ENCODE measurements around the gene ZBTB20. TPM values are rescaled to one million over a fixed set of nuclear protein-coding genes. Genes with fewer than 3 reads are reported as not detected.

ZBTB20 gene
- polyA plus RNA-seq, 4 donors = 0.27 to 2.2 (median 1.3) TPM

DNA sequence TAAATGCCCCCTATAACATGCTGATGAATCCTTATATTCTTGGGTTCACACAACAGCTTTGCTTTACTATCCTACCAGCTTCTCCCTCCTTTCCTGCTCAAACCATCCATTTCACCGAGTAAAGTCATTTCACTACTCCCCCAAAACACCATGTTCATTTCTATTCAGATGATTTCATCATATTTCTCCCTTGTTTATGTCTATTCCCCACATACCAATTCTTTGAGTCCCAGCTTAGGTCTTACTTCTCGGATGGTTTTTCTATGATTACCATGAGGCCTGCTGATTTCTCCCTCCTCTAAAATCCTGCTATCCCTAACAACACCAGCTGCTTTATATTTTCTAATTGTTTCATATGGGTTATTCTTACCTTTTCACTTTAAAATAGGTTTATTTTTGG is 621.8 kb downstream of the ZBTB20 start:
- no peak overlapping the region for H3K4me3 ChIP-seq (ENCODE audit: low read depth in 1 of 3, low read length in 3 of 3)
- H3K36me3 ChIP-seq (ENCODE audit: control insufficient read depth in 3 of 3, insufficient read depth in 2 of 3, low read depth in 1 of 3, low read length in 3 of 3) = no peaks in the 10 kb centered on the region
- no peak for FAIRE-seq
- H3K27ac ChIP-seq (ENCODE audit: low read depth in 1 of 3, low read length in 2 of 3) = no peak overlapping the region
- no peaks in the 10 kb centered on the region for H3K9me3 ChIP-seq (ENCODE audit: control insufficient read depth in 2 of 2, insufficient read depth in 1 of 2, low read depth in 1 of 2, low read length in 1 of 2)
- H3K27me3 ChIP-seq (ENCODE audit: control insufficient read depth in 3 of 3, insufficient read depth in 3 of 3, low read length in 3 of 3) = no peaks in the 10 kb centered on the region
- 93 to 94% (median 93%) methylated on average over 2 of the region's 2 CpGs for WGBS, 3 donors
- no peak for DNase-seq
- H3K4me1 ChIP-seq (ENCODE audit: control insufficient read depth in 3 of 3, insufficient read depth in 2 of 3, low read depth in 1 of 3, low read length in 2 of 3) = no peaks in the 10 kb centered on the region

GRCh38 chr3:114519415-114519814 is 627.7 kb downstream of the ZBTB20 start:
- DNase-seq = peak; percentile 26 to 84
- 18 to 26% (median 22%) methylated on average over 3 of the region's 3 CpGs for WGBS, 3 donors
- H3K4me1 ChIP-seq (ENCODE audit: control insufficient read depth in 3 of 3, insufficient read depth in 2 of 3, low read depth in 1 of 3, low read length in 2 of 3) = peaks cover 0 to 2% (median 0%) of the 10 kb centered on the region in 3 donors
- H3K9me3 ChIP-seq (ENCODE audit: control insufficient read depth in 2 of 2, insufficient read depth in 1 of 2, low read depth in 1 of 2, low read length in 1 of 2) = no peaks in the 10 kb centered on the region
- FAIRE-seq = no peak
- H3K4me3 ChIP-seq (ENCODE audit: low read depth in 1 of 3, low read length in 3 of 3) = no peak overlapping the region
- no peaks in the 10 kb centered on the region for H3K27me3 ChIP-seq (ENCODE audit: control insufficient read depth in 3 of 3, insufficient read depth in 3 of 3, low read length in 3 of 3)
- H3K36me3 ChIP-seq (ENCODE audit: control insufficient read depth in 3 of 3, insufficient read depth in 2 of 3, low read depth in 1 of 3, low read length in 3 of 3) = no peaks in the 10 kb centered on the region
- no peak overlapping the region for H3K27ac ChIP-seq (ENCODE audit: low read depth in 1 of 3, low read length in 2 of 3)

DNA sequence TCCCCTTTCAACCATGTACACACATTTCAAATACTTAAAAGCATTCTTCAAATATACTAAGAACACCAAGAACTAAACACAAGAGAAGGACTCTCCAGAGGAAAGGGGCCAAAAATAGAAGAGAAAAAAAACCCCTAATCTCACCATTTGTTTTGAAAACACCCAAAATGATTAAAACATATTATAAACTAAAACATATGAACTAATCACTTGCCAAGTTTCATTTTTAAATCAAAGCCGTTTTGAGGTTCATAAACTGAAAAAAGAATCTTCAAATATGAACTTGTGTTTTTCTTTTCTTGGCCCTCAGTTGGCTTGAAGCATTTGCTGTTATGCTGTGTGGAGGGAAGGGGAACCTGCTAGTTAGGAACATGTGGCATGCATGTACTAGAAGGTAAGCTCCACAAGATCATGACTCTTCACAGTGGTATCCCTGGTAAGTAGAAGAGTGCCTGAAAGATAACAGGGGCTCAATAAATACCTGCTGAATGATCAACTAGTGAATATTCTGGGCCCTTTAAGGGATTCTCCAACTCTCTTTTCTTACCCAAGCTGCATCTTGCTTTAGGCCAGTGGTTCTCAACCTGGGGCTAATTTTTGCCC is 628.8 kb downstream of the ZBTB20 start:
- 49 to 60% (median 59%) methylated on average over 1 of the region's 1 CpG for WGBS, 3 donors
- Histone ChIP-seq H3K36me3 (ENCODE audit: control insufficient read depth in 3 of 3, insufficient read depth in 2 of 3, low read depth in 1 of 3, low read length in 3 of 3) (no peaks in the 10 kb centered on the region), H3K27ac (ENCODE audit: low read depth in 1 of 3, low read length in 2 of 3) (no peak overlapping the region), H3K27me3 (ENCODE audit: control insufficient read depth in 3 of 3, insufficient read depth in 3 of 3, low read length in 3 of 3) (no peaks in the 10 kb centered on the region), H3K9me3 (ENCODE audit: control insufficient read depth in 2 of 2, insufficient read depth in 1 of 2, low read depth in 1 of 2, low read length in 1 of 2) (no peaks in the 10 kb centered on the region), H3K4me1 (ENCODE audit: control insufficient read depth in 3 of 3, insufficient read depth in 2 of 3, low read depth in 1 of 3, low read length in 2 of 3) (peaks cover 0 to 2% (median 0%) of the 10 kb centered on the region in 3 donors), H3K4me3 (ENCODE audit: low read depth in 1 of 3, low read length in 3 of 3) (no peak overlapping the region)
- FAIRE-seq = no peak
- DNase-seq = peak in 1 of 2 donors; percentile 5

DNA sequence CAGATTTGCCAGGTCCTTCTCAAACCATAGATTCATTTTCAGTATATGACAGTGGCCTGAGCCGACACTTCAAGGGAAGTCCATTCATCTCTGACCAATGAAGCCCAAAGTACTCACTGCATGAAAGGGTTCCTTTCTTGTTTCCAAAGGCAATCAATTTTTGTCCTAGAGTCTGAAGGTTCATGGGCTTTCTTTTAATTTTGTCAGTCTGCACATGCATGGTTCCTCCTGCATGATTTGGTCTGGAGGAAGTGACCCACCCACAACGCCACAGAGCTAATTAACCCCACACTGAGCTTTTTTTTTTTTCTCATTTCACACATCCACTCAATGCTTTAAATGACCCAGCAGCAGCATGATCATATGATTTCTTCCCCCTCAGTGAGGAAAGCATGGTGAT is 636.9 kb downstream of the ZBTB20 start:
- no peak for FAIRE-seq
- WGBS, 3 donors = 71 to 85% (median 78%) methylated on average over 2 of the region's 2 CpGs
- Histone ChIP-seq H3K9me3 (ENCODE audit: control insufficient read depth in 2 of 2, insufficient read depth in 1 of 2, low read depth in 1 of 2, low read length in 1 of 2) (no peaks in the 10 kb centered on the region), H3K4me1 (ENCODE audit: control insufficient read depth in 3 of 3, insufficient read depth in 2 of 3, low read depth in 1 of 3, low read length in 2 of 3) (no peaks in the 10 kb centered on the region), H3K27ac (ENCODE audit: low read depth in 1 of 3, low read length in 2 of 3) (no peak overlapping the region), H3K4me3 (ENCODE audit: low read depth in 1 of 3, low read length in 3 of 3) (no peak overlapping the region), H3K36me3 (ENCODE audit: control insufficient read depth in 3 of 3, insufficient read depth in 2 of 3, low read depth in 1 of 3, low read length in 3 of 3) (no peaks in the 10 kb centered on the region), H3K27me3 (ENCODE audit: control insufficient read depth in 3 of 3, insufficient read depth in 3 of 3, low read length in 3 of 3) (no peaks in the 10 kb centered on the region)
- no peak for DNase-seq

- 88 to 96% (median 88%) methylated on average over 5 of the region's 5 CpGs for WGBS, 3 donors
- H3K27me3 ChIP-seq (ENCODE audit: control insufficient read depth in 3 of 3, insufficient read depth in 3 of 3, low read length in 3 of 3) = no peaks in the 10 kb centered on the region
- H3K36me3 ChIP-seq (ENCODE audit: control insufficient read depth in 3 of 3, insufficient read depth in 2 of 3, low read depth in 1 of 3, low read length in 3 of 3) = no peaks in the 10 kb centered on the region
- no peak overlapping the region for H3K27ac ChIP-seq (ENCODE audit: low read depth in 1 of 3, low read length in 2 of 3)
- no peaks in the 10 kb centered on the region for H3K4me1 ChIP-seq (ENCODE audit: control insufficient read depth in 3 of 3, insufficient read depth in 2 of 3, low read depth in 1 of 3, low read length in 2 of 3)
- no peak overlapping the region for H3K4me3 ChIP-seq (ENCODE audit: low read depth in 1 of 3, low read length in 3 of 3)
- no peak for DNase-seq
- no peaks in the 10 kb centered on the region for H3K9me3 ChIP-seq (ENCODE audit: control insufficient read depth in 2 of 2, insufficient read depth in 1 of 2, low read depth in 1 of 2, low read length in 1 of 2)
- FAIRE-seq = no peak
Observed at GRCh38 chr3:114509756-114510155, 637.3 kb downstream of the ZBTB20 start.

DNA sequence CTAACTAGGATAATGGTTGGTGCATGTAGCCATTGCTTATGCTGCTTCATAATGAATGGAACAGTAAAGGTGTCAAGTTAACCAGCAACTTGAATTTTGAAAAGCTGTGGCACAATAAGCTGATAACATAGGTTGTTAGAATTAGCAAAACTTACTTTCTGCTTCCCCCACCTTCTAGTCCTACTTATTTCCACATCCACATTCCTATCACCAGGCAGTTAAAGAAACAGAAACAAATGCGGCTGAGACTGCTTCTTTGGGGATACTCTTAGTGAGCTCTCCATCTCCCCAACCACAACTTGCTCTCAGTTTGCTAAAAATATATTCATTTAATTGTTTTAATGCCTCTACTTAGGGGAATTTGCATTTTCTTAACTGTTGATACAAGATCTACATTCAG is 638.1 kb downstream of the ZBTB20 start:
- Histone ChIP-seq H3K4me1 (ENCODE audit: control insufficient read depth in 3 of 3, insufficient read depth in 2 of 3, low read depth in 1 of 3, low read length in 2 of 3) (no peaks in the 10 kb centered on the region), H3K27me3 (ENCODE audit: control insufficient read depth in 3 of 3, insufficient read depth in 3 of 3, low read length in 3 of 3) (no peaks in the 10 kb centered on the region), H3K27ac (ENCODE audit: low read depth in 1 of 3, low read length in 2 of 3) (no peak overlapping the region), H3K36me3 (ENCODE audit: control insufficient read depth in 3 of 3, insufficient read depth in 2 of 3, low read depth in 1 of 3, low read length in 3 of 3) (no peaks in the 10 kb centered on the region), H3K4me3 (ENCODE audit: low read depth in 1 of 3, low read length in 3 of 3) (no peak overlapping the region), H3K9me3 (ENCODE audit: control insufficient read depth in 2 of 2, insufficient read depth in 1 of 2, low read depth in 1 of 2, low read length in 1 of 2) (no peaks in the 10 kb centered on the region)
- DNase-seq (peak in 1 of 2 donors; percentile 2), FAIRE-seq (no peak)
- 70 to 88% (median 88%) methylated on average over 1 of the region's 1 CpG for WGBS, 3 donors

GRCh38 chr3:114508208-114508607 is 638.9 kb downstream of the ZBTB20 start:
- DNase-seq (no peak), FAIRE-seq (no peak)
- Histone ChIP-seq H3K4me1 (ENCODE audit: control insufficient read depth in 3 of 3, insufficient read depth in 2 of 3, low read depth in 1 of 3, low read length in 2 of 3) (no peaks in the 10 kb centered on the region), H3K4me3 (ENCODE audit: low read depth in 1 of 3, low read length in 3 of 3) (no peak overlapping the region), H3K36me3 (ENCODE audit: control insufficient read depth in 3 of 3, insufficient read depth in 2 of 3, low read depth in 1 of 3, low read length in 3 of 3) (no peaks in the 10 kb centered on the region), H3K27me3 (ENCODE audit: control insufficient read depth in 3 of 3, insufficient read depth in 3 of 3, low read length in 3 of 3) (no peaks in the 10 kb centered on the region), H3K9me3 (ENCODE audit: control insufficient read depth in 2 of 2, insufficient read depth in 1 of 2, low read depth in 1 of 2, low read length in 1 of 2) (no peaks in the 10 kb centered on the region), H3K27ac (ENCODE audit: low read depth in 1 of 3, low read length in 2 of 3) (no peak overlapping the region)
- WGBS, 3 donors = 11 to 60% (median 47%) methylated on average over 1 of the region's 1 CpG

DNA sequence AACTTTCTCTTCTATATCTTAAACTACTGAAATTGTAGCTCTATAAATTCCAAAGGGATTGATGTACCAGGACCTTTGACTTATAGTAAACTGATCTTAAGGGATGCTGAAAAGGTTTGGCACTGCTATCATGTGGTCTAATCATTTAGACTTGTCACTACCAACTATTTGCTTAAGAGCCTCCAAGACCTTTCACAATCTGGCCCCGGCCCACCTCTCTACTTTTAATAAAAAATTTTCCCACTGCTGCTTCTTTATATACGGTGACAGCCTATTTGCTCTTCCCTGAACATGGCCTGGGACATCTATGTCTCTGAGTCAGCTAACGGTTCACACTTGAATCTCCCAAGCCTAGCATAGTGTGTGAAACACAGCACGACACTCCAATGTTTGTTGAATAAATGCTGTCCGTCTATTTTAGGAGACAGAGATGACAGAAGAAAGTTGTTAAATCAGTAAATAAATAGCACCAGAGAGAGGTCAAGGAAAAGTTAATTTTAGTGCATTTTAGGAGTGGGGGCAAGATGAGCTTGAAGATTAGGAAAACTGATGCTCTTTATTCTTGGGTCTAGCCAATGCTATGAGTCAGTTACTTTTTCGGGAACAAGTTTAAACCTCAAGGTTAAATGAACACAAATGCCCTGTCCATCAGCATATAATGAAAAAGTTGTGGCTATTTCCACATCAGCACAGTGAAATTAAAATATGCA is 640.3 kb downstream of the ZBTB20 start:
- H3K9me3 ChIP-seq (ENCODE audit: control insufficient read depth in 2 of 2, insufficient read depth in 1 of 2, low read depth in 1 of 2, low read length in 1 of 2) = no peaks in the 10 kb centered on the region
- no peaks in the 10 kb centered on the region for H3K36me3 ChIP-seq (ENCODE audit: control insufficient read depth in 3 of 3, insufficient read depth in 2 of 3, low read depth in 1 of 3, low read length in 3 of 3)
- DNase-seq (no peak), FAIRE-seq (no peak)
- no peak overlapping the region for H3K4me3 ChIP-seq (ENCODE audit: low read depth in 1 of 3, low read length in 3 of 3)
- no peaks in the 10 kb centered on the region for H3K27me3 ChIP-seq (ENCODE audit: control insufficient read depth in 3 of 3, insufficient read depth in 3 of 3, low read length in 3 of 3)
- H3K4me1 ChIP-seq (ENCODE audit: control insufficient read depth in 3 of 3, insufficient read depth in 2 of 3, low read depth in 1 of 3, low read length in 2 of 3) = no peaks in the 10 kb centered on the region
- no peak overlapping the region for H3K27ac ChIP-seq (ENCODE audit: low read depth in 1 of 3, low read length in 2 of 3)
- 83 to 90% (median 86%) methylated on average over 6 of the region's 6 CpGs for WGBS, 3 donors
